Nephron progenitor cell (in vitro differentiated cells): ENCODE measurements around the gene LCN9.

Experiments used
- DNase-seq: peaks from one replicate; pipeline ENCODE4 v3.0.0; 2021
- H3K27ac Mint-ChIP-seq: 2 replicates; pipeline ENCODE4 v1.8.0; 2021; ENCODE audit warnings: mild to moderate bottlenecking, moderate library complexity, mixed read lengths
- H3K27me3 Mint-ChIP-seq: 2 replicates; pipeline ENCODE4 v1.8.0; 2021; ENCODE audit warnings: mild to moderate bottlenecking, low read depth, mixed read lengths; ENCODE audit not compliant: poor library complexity
- H3K36me3 Mint-ChIP-seq: 2 replicates; pipeline ENCODE4 v1.8.0; 2021; ENCODE audit warnings: low read depth, mixed read lengths
- H3K4me1 Mint-ChIP-seq: 2 replicates; pipeline ENCODE4 v1.8.0; 2021; ENCODE audit warnings: mixed read lengths
- H3K4me3 Mint-ChIP-seq: 2 replicates; pipeline ENCODE4 v1.8.0; 2021; ENCODE audit warnings: mild to moderate bottlenecking, moderate library complexity, mixed read lengths
- H3K9me3 Mint-ChIP-seq: 2 replicates; pipeline ENCODE4 v1.8.0; 2021; ENCODE audit warnings: mild to moderate bottlenecking, moderate library complexity, mixed read lengths
- CTCF ChIP-seq: fragments of 200-600 bp; sonication (generic); IDR thresholded peaks from 2 replicates; pipeline ENCODE4 v1.5.0; 2021; ENCODE audit warnings: antibody characterized with exemption

The LCN9 gene

GRCh38 chr9:135707252-135708138 lies 44.4 kb downstream of the LCN9 start:
- Mint-ChIP-seq H3K27me3 (peaks cover 78% of the 10 kb centered on the region), H3K36me3 (no peaks in the 10 kb centered on the region), H3K4me1 (no peaks in the 10 kb centered on the region), H3K9me3 (no peaks in the 10 kb centered on the region), H3K4me3 (no peak overlapping the region), H3K27ac (no peak overlapping the region)
- no peak for TF ChIP-seq CTCF
- no peak for DNase-seq

- no peak overlapping the region for H3K4me3 Mint-ChIP-seq
- H3K4me1 Mint-ChIP-seq = no peaks in the 10 kb centered on the region
- peaks cover 78% of the 10 kb centered on the region for H3K27me3 Mint-ChIP-seq
- H3K27ac Mint-ChIP-seq = no peak overlapping the region
- no peaks in the 10 kb centered on the region for H3K36me3 Mint-ChIP-seq
- TF ChIP-seq CTCF = no peak
- DNase-seq = no peak
- no peaks in the 10 kb centered on the region for H3K9me3 Mint-ChIP-seq
Observed at GRCh38 chr9:135708164-135708563, 45.1 kb downstream of the LCN9 start.

- Mint-ChIP-seq H3K27me3 (peaks cover 80% of the 10 kb centered on the region), H3K4me3 (no peak overlapping the region)
Observed at GRCh38 chr9:135711391-135711790, 48.3 kb downstream of the LCN9 start.

GRCh38 chr9:135711881-135712280 lies 48.8 kb downstream of the LCN9 start:
- TF ChIP-seq CTCF = no peak
- DNase-seq = no peak
- Mint-ChIP-seq H3K9me3 (no peaks in the 10 kb centered on the region), H3K36me3 (no peaks in the 10 kb centered on the region), H3K27ac (no peak overlapping the region), H3K4me1 (no peaks in the 10 kb centered on the region), H3K4me3 (no peak overlapping the region), H3K27me3 (peaks cover 84% of the 10 kb centered on the region)

More at GRCh38 chr9:135711391-135711790, 48.3 kb downstream of the LCN9 start:
- TF ChIP-seq CTCF = no peak
- Mint-ChIP-seq H3K27ac (no peak overlapping the region), H3K36me3 (no peaks in the 10 kb centered on the region), H3K9me3 (no peaks in the 10 kb centered on the region), H3K4me1 (no peaks in the 10 kb centered on the region)
- DNase-seq = no peak

- H3K36me3 Mint-ChIP-seq = no peaks in the 10 kb centered on the region
- DNase-seq = no peak
- H3K9me3 Mint-ChIP-seq = no peaks in the 10 kb centered on the region
- no peak overlapping the region for H3K27ac Mint-ChIP-seq
- no peaks in the 10 kb centered on the region for H3K4me1 Mint-ChIP-seq
- H3K27me3 Mint-ChIP-seq = peaks cover 91% of the 10 kb centered on the region
- no peak overlapping the region for H3K4me3 Mint-ChIP-seq
- no peak for TF ChIP-seq CTCF
Observed at GRCh38 chr9:135712613-135713295, 49.6 kb downstream of the LCN9 start.
